Endothelial cell of umbilical vein (primary cell): ENCODE data around the gene DDX24. TPM values are rescaled to one million over a fixed set of nuclear protein-coding genes. Genes with fewer than 3 reads are reported as not detected.

Source experiments
- BruUV-seq: library from RNA; stranded (reverse); fragments of 400-500 nt; replicated peaks from 2 replicates; lab custom pipeline; 2021; lab: Mats Ljungman, UMichigan
- CTCF ChIA-PET: fragments of 300-600, 350-600 bp; sonication (Branson Sonifier 250); formaldehyde crosslinking; loops from one replicate; lab custom pipeline; 2021; ENCODE audit warnings: antibody characterized with exemption, inconsistent platforms; lab: Charles Lee
- POLR2A ChIA-PET: fragments of 300-600, 350-600 bp; sonication (Branson Sonifier 250); formaldehyde crosslinking; loops from one replicate; lab custom pipeline; 2021; ENCODE audit warnings: antibody characterized with exemption, inconsistent platforms; lab: Charles Lee
- DNase-seq: peaks from one replicate; pipeline ENCODE4 v3.0.0-alpha.2; 2011; ENCODE audit warnings: low read depth, low spot score
- FAIRE-seq: peaks from 2 replicates; lab custom pipeline; 2011; peaks lifted over from hg19 to GRCh38; lab: Jason Lieb, UNC
- H2AFZ ChIP-seq: 2 replicates; pipeline ENCODE4 v1.6.0; 2012; ENCODE audit warnings: low read depth, low read length, control low read depth, inconsistent platforms
- H3K27ac ChIP-seq: 2 replicates; pipeline ENCODE4 v1.5.1; 2011; ENCODE audit warnings: low read depth, mild to moderate bottlenecking, control low read depth, low read length, moderate library complexity; ENCODE audit not compliant: insufficient read depth
- H3K27me3 ChIP-seq, 2 experiments: 2 replicates each; pipeline versions ENCODE4 v1.6.0 to v1.6.1; 2011; ENCODE audit warnings: low read length in 2 of 2, mixed read lengths in 1 of 2; ENCODE audit not compliant: control insufficient read depth in 2 of 2, insufficient read depth in 2 of 2
- H3K36me3 ChIP-seq, 2 experiments: 2 replicates in 1 of 2; 3 replicates in 1 of 2; pipeline ENCODE4 v1.5.1; 2011; ENCODE audit warnings: low read length in 2 of 2, mild to moderate bottlenecking in 1 of 2, moderate library complexity in 1 of 2; ENCODE audit not compliant: control insufficient read depth in 2 of 2, insufficient read depth in 2 of 2; ENCODE audit errors: extremely low read depth in 1 of 2
- H3K4me1 ChIP-seq: 3 replicates; pipeline ENCODE4 v1.5.1; 2011; ENCODE audit warnings: mild to moderate bottlenecking, low read length; ENCODE audit not compliant: control insufficient read depth, insufficient read depth; ENCODE audit errors: extremely low read depth
- H3K4me2 ChIP-seq: 2 replicates; pipeline ENCODE4 v1.6.1; 2011; ENCODE audit warnings: low read length, control low read depth, mixed read lengths; ENCODE audit not compliant: insufficient read depth
- H3K4me3 ChIP-seq, 3 experiments: fragments of 200-600 bp in 1 of 3; sonication (generic), shearing (Covaris generic) in 1 of 3; replicated peaks in 1 of 3; 2 replicates each; pipeline ENCODE4 v1.5.1; 2011 to 2016; ENCODE audit warnings: control low read depth in 3 of 3, low read length in 3 of 3, mild to moderate bottlenecking in 2 of 3, inconsistent platforms in 1 of 3, low read depth in 1 of 3, moderate library complexity in 1 of 3; ENCODE audit not compliant: insufficient read depth in 1 of 3
- H3K79me2 ChIP-seq: 2 replicates; pipeline ENCODE4 v1.6.0; 2012; ENCODE audit warnings: low read length, inconsistent platforms; ENCODE audit not compliant: control insufficient read depth, insufficient read depth
- H3K9ac ChIP-seq: replicated peaks from 2 replicates; pipeline ENCODE3; 2011; ENCODE audit warnings: low read length, control low read depth; ENCODE audit not compliant: insufficient read depth; ENCODE audit errors: extremely low read depth
- H3K9me1 ChIP-seq: replicated peaks from 3 replicates; pipeline ENCODE4 v1.6.0; 2011; ENCODE audit warnings: mild to moderate bottlenecking, low read length; ENCODE audit not compliant: control insufficient read depth, insufficient read depth; ENCODE audit errors: extremely low read depth
- H3K9me3 ChIP-seq: replicated peaks from 2 replicates; pipeline ENCODE4 v1.5.1; 2012; ENCODE audit warnings: low read length, inconsistent platforms; ENCODE audit not compliant: control insufficient read depth, insufficient read depth
- H4K20me1 ChIP-seq: replicated peaks from 2 replicates; pipeline ENCODE3; 2011; ENCODE audit warnings: mild to moderate bottlenecking, low read length; ENCODE audit not compliant: control insufficient read depth, insufficient read depth; ENCODE audit errors: extremely low read depth
- EZH2 ChIP-seq: IDR thresholded peaks from 2 replicates; pipeline ENCODE4 v1.6.1; 2012; ENCODE audit warnings: borderline replicate concordance, low read depth, mild to moderate bottlenecking, moderate library complexity, low read length, inconsistent platforms; ENCODE audit not compliant: severe bottlenecking
- FOS ChIP-seq: IDR thresholded peaks from 2 replicates; pipeline ENCODE4 v1.6.1; 2011; ENCODE audit warnings: mild to moderate bottlenecking, low read length, moderate library complexity, borderline replicate concordance; ENCODE audit not compliant: insufficient read depth
- GATA2 ChIP-seq: IDR thresholded peaks from 2 replicates; pipeline ENCODE4 v1.7.0; 2011; ENCODE audit warnings: low read depth, mild to moderate bottlenecking, moderate library complexity, mixed read lengths, low read length; ENCODE audit not compliant: insufficient read length, insufficient read depth
- JUN ChIP-seq: IDR thresholded peaks from 2 replicates; pipeline ENCODE4 v1.6.1; 2011; ENCODE audit warnings: borderline replicate concordance, low read depth; ENCODE audit not compliant: insufficient read length, insufficient read depth
- MYC ChIP-seq: IDR thresholded peaks from one replicate; pipeline ENCODE4 v1.6.1; 2011; ENCODE audit warnings: mild to moderate bottlenecking, low read depth, low read length
- POLR2A ChIP-seq: IDR thresholded peaks from 2 replicates; pipeline ENCODE4 v1.6.1; 2012; ENCODE audit warnings: low read depth, mild to moderate bottlenecking, control low read depth, low read length
- POLR2AphosphoS5 ChIP-seq: IDR thresholded peaks from 2 replicates; pipeline ENCODE4 v1.6.1; 2012; ENCODE audit warnings: low read depth, mild to moderate bottlenecking, control low read depth, low read length, moderate library complexity; ENCODE audit not compliant: insufficient read depth
- dilution Hi-C: fragments of 300-500 bp; cut with MboI; formaldehyde crosslinking; loops from one replicate; pipeline ENCODE4 v1.15.0; 2019; ENCODE audit warnings: low sequenced_read_pairs; ENCODE audit not compliant: extremely low pct_ligation_motif_present
- intact Hi-C: fragments of 100-400 bp; cut with micrococcal nuclease; formaldehyde crosslinking; loops from one replicate; pipeline ENCODE4 v1.10.0; 2022
- polyA plus RNA-seq, 4 experiments: library from polyadenylated mRNA; depleted of rRNA in 3 of 4; stranded (reverse) in 3 of 4; unstranded in 1 of 4; fragments of >200 nt; gene quantifications; 2 replicates each; pipeline versions ENCODE4 v1.2.1 to v1.2.3, GENCODE V29; 2011 to 2012; ENCODE audit warnings: missing spikeins in 1 of 4
- total RNA-seq: library from RNA; stranded (reverse); gene quantifications from 2 replicates; pipeline ENCODE4 v1.2.3, GENCODE V29; 2021
- TF ChIP-seq, protein P1 (sequence below), 2 donors: IDR thresholded peaks; 1 replicate in 1 of 2; 2 replicates in 1 of 2; pipeline ENCODE4 v1.5.1; 2011; ENCODE audit warnings: low read length in 2 of 2, mild to moderate bottlenecking in 2 of 2, moderate library complexity in 2 of 2, control low read depth in 1 of 2, inconsistent platforms in 1 of 2, low read depth in 1 of 2; ENCODE audit not compliant: insufficient read depth in 1 of 2; ENCODE audit errors: extremely low read depth in 1 of 2
- TF ChIP-seq, protein P2 (sequence below): IDR thresholded peaks from 2 replicates; pipeline ENCODE4 v1.6.1; 2011; ENCODE audit not compliant: insufficient read depth, insufficient read length

Gene DDX24
- total and polyA plus RNA-seq, 2 donors (not counting 3 experiments of a cell fraction or from before 2014, with no cell fraction given), result 88.3 to 141 TPM

DNA sequence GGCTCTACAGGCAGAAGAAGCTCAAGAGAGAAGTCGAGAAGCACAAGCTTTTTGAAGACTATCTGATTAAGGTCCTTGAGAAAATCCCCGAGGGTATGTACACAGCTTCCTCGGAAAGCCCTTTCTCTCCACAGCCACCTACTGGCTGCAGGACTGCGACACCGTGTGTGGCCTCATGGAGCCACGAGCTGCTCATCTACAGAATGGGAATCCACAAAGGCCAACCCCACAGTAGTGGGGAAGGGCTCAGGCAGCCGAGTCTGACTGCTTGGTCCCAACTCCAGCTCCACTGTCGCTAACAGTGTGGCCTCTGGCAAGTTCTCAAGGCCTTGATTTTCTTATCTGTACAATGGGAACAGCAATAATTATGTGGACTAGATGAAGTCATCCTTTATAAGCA, 81.4 kb downstream of the DDX24 start:
- H3K36me3 ChIP-seq, result no peaks in the 10 kb centered on the region
- no peaks in the 10 kb centered on the region for H3K79me2 ChIP-seq
- H2AFZ ChIP-seq, result no peak overlapping the region
- no peaks in the 10 kb centered on the region for H3K9me1 ChIP-seq
- H3K4me3 ChIP-seq, result no peak overlapping the region
- intact Hi-C loops, result no loop called here
- no peaks in the 10 kb centered on the region for H3K4me1 ChIP-seq
- TF ChIP-seq POLR2A (no peak), EZH2 (no peak), MYC (no peak)
- TF ChIP-seq, protein P1, sequence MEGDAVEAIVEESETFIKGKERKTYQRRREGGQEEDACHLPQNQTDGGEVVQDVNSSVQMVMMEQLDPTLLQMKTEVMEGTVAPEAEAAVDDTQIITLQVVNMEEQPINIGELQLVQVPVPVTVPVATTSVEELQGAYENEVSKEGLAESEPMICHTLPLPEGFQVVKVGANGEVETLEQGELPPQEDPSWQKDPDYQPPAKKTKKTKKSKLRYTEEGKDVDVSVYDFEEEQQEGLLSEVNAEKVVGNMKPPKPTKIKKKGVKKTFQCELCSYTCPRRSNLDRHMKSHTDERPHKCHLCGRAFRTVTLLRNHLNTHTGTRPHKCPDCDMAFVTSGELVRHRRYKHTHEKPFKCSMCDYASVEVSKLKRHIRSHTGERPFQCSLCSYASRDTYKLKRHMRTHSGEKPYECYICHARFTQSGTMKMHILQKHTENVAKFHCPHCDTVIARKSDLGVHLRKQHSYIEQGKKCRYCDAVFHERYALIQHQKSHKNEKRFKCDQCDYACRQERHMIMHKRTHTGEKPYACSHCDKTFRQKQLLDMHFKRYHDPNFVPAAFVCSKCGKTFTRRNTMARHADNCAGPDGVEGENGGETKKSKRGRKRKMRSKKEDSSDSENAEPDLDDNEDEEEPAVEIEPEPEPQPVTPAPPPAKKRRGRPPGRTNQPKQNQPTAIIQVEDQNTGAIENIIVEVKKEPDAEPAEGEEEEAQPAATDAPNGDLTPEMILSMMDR (IDR thresholded peaks at IDR 0.05; ENCODE audit: extremely low read depth in 1 of 2, insufficient read depth in 1 of 2, low read depth in 1 of 2, low read length in 2 of 2), result no peak
- FAIRE-seq (no peak), DNase-seq (no peak)
- H3K27ac ChIP-seq, result no peak overlapping the region
- POLR2A ChIA-PET, result no interaction called here
- H3K9ac ChIP-seq, result no peak overlapping the region
- dilution Hi-C loops, result no loop called here
- CTCF ChIA-PET, result interaction anchor here (0.8 to 12.5 kb wide), 6 partner anchors 16 to 792 kb away, joined by 3 to 368 read pairs (median 4); partner anchors contain the start of gene UBR7
- BruUV-seq, result no TSS peak
- H3K9me3 ChIP-seq, result no peaks in the 10 kb centered on the region
- H3K4me2 ChIP-seq, result no peak overlapping the region
- no peaks in the 10 kb centered on the region for H4K20me1 ChIP-seq
- no peaks in the 10 kb centered on the region for H3K27me3 ChIP-seq

DNA sequence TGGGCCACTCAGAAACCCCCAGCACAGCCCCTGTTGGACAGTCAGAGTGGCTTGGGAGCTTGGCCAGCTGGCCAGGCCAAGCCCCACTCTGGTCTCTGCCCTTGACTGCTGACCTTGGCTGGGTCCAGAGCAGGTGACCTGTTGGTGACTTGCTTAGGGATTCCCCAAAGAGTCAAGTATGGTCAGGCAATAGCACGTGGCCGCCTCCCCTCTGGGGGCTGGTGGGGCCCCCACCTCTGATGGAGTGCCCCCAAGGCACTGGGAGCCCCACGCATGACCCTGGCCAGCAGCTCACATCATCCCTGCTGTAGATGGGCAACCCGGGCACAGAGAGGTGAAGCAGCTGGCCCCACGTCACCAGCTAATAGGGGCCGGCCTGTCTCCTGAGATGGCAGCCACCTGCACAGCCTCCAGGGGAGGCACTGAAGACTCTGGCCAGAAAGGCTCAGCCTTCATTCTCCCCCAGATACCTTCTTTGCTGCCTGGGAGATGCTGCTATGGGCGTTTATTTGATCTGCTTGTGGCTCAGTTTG, 82.1 kb downstream of the DDX24 start:
- H3K4me3 ChIP-seq, result no peak overlapping the region
- intact Hi-C loops, result no loop called here
- H3K36me3 ChIP-seq, result no peaks in the 10 kb centered on the region
- no peaks in the 10 kb centered on the region for H3K27me3 ChIP-seq
- H3K4me1 ChIP-seq, result no peaks in the 10 kb centered on the region
- no peaks in the 10 kb centered on the region for H3K9me1 ChIP-seq
- ChIA-PET CTCF (interaction anchor here (2.9 to 12.5 kb wide), 2 partner anchors 60 to 138 kb away, joined by 8 to 368 read pairs; no protein-coding TSS in a partner anchor), POLR2A (no interaction called here)
- dilution Hi-C loops, result no loop called here
- BruUV-seq, result no TSS peak
- TF ChIP-seq EZH2 (no peak), MYC (no peak), JUN (no peak), POLR2AphosphoS5 (no peak), GATA2 (no peak), POLR2A (no peak), FOS (no peak)
- TF ChIP-seq, protein P1 (IDR thresholded peaks at IDR 0.05; ENCODE audit: extremely low read depth in 1 of 2, insufficient read depth in 1 of 2, low read depth in 1 of 2, low read length in 2 of 2), result no peak
- TF ChIP-seq, protein P2, sequence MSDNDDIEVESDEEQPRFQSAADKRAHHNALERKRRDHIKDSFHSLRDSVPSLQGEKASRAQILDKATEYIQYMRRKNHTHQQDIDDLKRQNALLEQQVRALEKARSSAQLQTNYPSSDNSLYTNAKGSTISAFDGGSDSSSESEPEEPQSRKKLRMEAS, result no peak
- no peaks in the 10 kb centered on the region for H4K20me1 ChIP-seq
- FAIRE-seq (no peak), DNase-seq (no peak)
- no peak overlapping the region for H3K4me2 ChIP-seq
- H3K79me2 ChIP-seq, result no peaks in the 10 kb centered on the region
- no peak overlapping the region for H2AFZ ChIP-seq
- H3K9me3 ChIP-seq, result no peaks in the 10 kb centered on the region
- no peak overlapping the region for H3K27ac ChIP-seq
- no peak overlapping the region for H3K9ac ChIP-seq
